OCI-LY7 (cell line): ENCODE results near the gene KLC1. TPM values are rescaled to one million over a fixed set of nuclear protein-coding genes. Genes with fewer than 3 reads are reported as not detected.

Experiments used
- BruUV-seq: library from RNA; stranded (reverse); fragments of 400-500 nt; replicated peaks from 2 replicates; lab custom pipeline; 2021; lab: Mats Ljungman, UMichigan
- CTCF ChIA-PET: fragments of 300-600 bp; sonication (Branson Sonifier 250); formaldehyde crosslinking; loops from one replicate; lab custom pipeline; 2022; ENCODE audit warnings: antibody characterized with exemption; ENCODE audit not compliant: unreplicated experiment; lab: Charles Lee
- POLR2A ChIA-PET: fragments of 300-600 bp; sonication (Branson Sonifier 250); formaldehyde crosslinking; loops from one replicate; lab custom pipeline; 2022; ENCODE audit warnings: antibody characterized with exemption; lab: Charles Lee
- DNase-seq: peaks from one replicate; pipeline ENCODE4 v3.0.0-alpha.2; 2015; ENCODE audit warnings: low spot score
- H2AFZ ChIP-seq: fragments of 200-600 bp; sonication (generic), shearing (Covaris generic); 2 replicates; pipeline ENCODE4 v1.6.1; 2014; ENCODE audit warnings: mild to moderate bottlenecking, antibody characterized with exemption, low read length, moderate library complexity
- H3K27ac ChIP-seq: fragments of 200-600 bp; sonication (generic); 2 replicates; pipeline ENCODE4 v1.5.1; 2014; ENCODE audit warnings: mixed run types, low read depth, mild to moderate bottlenecking, moderate library complexity, low read length, inconsistent platforms; ENCODE audit not compliant: poor library complexity, severe bottlenecking
- H3K36me3 ChIP-seq: fragments of 200-600 bp; sonication (generic); 2 replicates; pipeline ENCODE4 v1.6.1; 2014; ENCODE audit warnings: mild to moderate bottlenecking, antibody characterized with exemption, low read length, moderate library complexity, mixed read lengths; ENCODE audit not compliant: insufficient read depth
- H3K4me1 ChIP-seq: fragments of 200-600 bp; sonication (generic); 2 replicates; pipeline ENCODE4 v1.5.1; 2014; ENCODE audit warnings: mild to moderate bottlenecking, low read length; ENCODE audit not compliant: insufficient read depth, poor library complexity, severe bottlenecking
- H3K4me2 ChIP-seq: fragments of 200-600 bp; sonication (generic); 2 replicates; pipeline ENCODE4 v1.6.1; 2014; ENCODE audit warnings: mild to moderate bottlenecking, low read length
- H3K4me3 ChIP-seq: fragments of 200-600 bp; sonication (generic); 2 replicates; pipeline ENCODE4 v1.5.1; 2014; ENCODE audit warnings: mild to moderate bottlenecking, low read depth, low read length; ENCODE audit not compliant: poor library complexity, severe bottlenecking
- H3K79me2 ChIP-seq: fragments of 200-600 bp; sonication (generic); 2 replicates; pipeline ENCODE4 v1.6.1; 2016; ENCODE audit warnings: low read depth, mild to moderate bottlenecking, low read length, moderate library complexity, mixed read lengths; ENCODE audit not compliant: insufficient read depth
- H3K9me2 ChIP-seq: fragments of 200-600 bp; sonication (generic); 2 replicates; pipeline ENCODE4 v1.6.1; 2016; ENCODE audit warnings: mild to moderate bottlenecking, low read length, mixed read lengths; ENCODE audit not compliant: insufficient read depth
- H3K9me3 ChIP-seq: fragments of 200-600 bp; sonication (generic); 2 replicates; pipeline ENCODE4 v1.6.1; 2014; ENCODE audit warnings: mild to moderate bottlenecking, mixed run types, low read length, mixed read lengths
- H4K20me1 ChIP-seq: fragments of 200-600 bp; sonication (generic); 2 replicates; pipeline ENCODE4 v1.6.1; 2014; ENCODE audit warnings: mild to moderate bottlenecking, antibody characterized with exemption, low read length, moderate library complexity, mixed read lengths; ENCODE audit not compliant: insufficient read depth
- EZH2phosphoT487 ChIP-seq: fragments of 200-600 bp; sonication (generic); IDR thresholded peaks from 2 replicates; pipeline ENCODE4 v1.6.1; 2018; ENCODE audit warnings: low read depth, borderline replicate concordance, mild to moderate bottlenecking, mixed run types, antibody characterized with exemption, low read length, moderate library complexity, mixed read lengths
- intact Hi-C: fragments of 100-400 bp; cut with micrococcal nuclease; formaldehyde crosslinking; loops from one replicate; pipeline ENCODE4 v1.10.0; 2022; ENCODE audit not compliant: unreplicated experiment
- total RNA-seq, 2 experiments: library from RNA; depleted of rRNA in 1 of 2; stranded (reverse); fragments of >200 nt in 1 of 2; shearing (Covaris generic) in 1 of 2; gene quantifications; 2 replicates each; pipeline ENCODE4 v1.2.3, GENCODE V29; 2014 to 2022
- TF ChIP-seq, protein P1 (sequence below): fragments of 200-600 bp; sonication (generic); conservative IDR thresholded peaks from 2 replicates; pipeline ENCODE4 v1.5.1; 2014; ENCODE audit warnings: mild to moderate bottlenecking, antibody characterized with exemption, low read length, moderate library complexity, mixed read lengths

KLC1 gene
- total RNA-seq, 2 experiments from 2014 or later = 147 to 157 TPM

DNA sequence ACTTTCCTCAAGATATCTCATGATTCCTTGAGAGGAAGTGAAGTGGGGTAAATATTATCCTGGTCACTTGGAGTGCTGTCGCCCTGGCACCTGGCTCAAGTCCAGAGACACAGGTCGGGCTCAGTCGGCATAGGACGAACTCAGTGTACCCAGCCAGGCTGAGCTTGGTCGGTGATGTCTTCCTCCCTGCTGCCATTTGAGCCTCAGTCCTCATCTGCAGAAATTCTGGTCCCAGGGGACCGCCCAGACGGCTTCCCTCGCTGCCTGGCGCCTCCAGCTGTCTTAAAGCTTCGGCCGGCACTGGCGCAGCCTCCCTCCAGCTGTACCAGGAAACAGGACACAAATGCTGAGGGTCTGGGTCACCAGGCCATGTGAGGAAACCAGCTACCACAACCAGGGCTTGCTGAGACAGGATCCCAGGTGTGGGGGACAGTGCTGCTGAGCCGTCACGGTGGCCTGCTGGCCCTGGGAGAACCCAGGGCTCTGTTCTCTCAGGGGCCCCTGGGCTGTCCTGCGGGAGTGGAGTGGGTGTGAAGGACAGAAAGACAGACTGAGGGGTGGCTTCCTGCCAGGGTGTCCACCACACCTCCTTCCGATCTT lies 5.0 kb upstream of the KLC1 start:
- Histone ChIP-seq H3K4me1 (peaks cover 61% of the 10 kb centered on the region), H2AFZ (peak overlapping the region; percentile 30; the same call in 1 of the 2 replicates), H3K79me2 (no peaks in the 10 kb centered on the region), H3K4me2 (peak overlapping the region; percentile 83), H3K9me2 (no peaks in the 10 kb centered on the region), H3K36me3 (no peaks in the 10 kb centered on the region), H3K9me3 (no peaks in the 10 kb centered on the region), H3K4me3 (no peak overlapping the region), H4K20me1 (no peaks in the 10 kb centered on the region), H3K27ac (peak overlapping the region; percentile 82)
- ChIA-PET CTCF (no interaction called here), POLR2A (interaction anchor here (0.7 to 1.0 kb wide), 2 partner anchors 11 to 22 kb away, joined by 3 read pairs; no protein-coding TSS in a partner anchor)
- intact Hi-C loops = loop anchor here (2.0 kb wide), 1 partner anchor 29 kb away; no protein-coding TSS in a partner anchor
- TF ChIP-seq EZH2phosphoT487 = no peak
- TF ChIP-seq, protein P1, sequence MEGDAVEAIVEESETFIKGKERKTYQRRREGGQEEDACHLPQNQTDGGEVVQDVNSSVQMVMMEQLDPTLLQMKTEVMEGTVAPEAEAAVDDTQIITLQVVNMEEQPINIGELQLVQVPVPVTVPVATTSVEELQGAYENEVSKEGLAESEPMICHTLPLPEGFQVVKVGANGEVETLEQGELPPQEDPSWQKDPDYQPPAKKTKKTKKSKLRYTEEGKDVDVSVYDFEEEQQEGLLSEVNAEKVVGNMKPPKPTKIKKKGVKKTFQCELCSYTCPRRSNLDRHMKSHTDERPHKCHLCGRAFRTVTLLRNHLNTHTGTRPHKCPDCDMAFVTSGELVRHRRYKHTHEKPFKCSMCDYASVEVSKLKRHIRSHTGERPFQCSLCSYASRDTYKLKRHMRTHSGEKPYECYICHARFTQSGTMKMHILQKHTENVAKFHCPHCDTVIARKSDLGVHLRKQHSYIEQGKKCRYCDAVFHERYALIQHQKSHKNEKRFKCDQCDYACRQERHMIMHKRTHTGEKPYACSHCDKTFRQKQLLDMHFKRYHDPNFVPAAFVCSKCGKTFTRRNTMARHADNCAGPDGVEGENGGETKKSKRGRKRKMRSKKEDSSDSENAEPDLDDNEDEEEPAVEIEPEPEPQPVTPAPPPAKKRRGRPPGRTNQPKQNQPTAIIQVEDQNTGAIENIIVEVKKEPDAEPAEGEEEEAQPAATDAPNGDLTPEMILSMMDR = no peak
- no TSS peak for BruUV-seq
- DNase-seq = peak; percentile 69

DNA sequence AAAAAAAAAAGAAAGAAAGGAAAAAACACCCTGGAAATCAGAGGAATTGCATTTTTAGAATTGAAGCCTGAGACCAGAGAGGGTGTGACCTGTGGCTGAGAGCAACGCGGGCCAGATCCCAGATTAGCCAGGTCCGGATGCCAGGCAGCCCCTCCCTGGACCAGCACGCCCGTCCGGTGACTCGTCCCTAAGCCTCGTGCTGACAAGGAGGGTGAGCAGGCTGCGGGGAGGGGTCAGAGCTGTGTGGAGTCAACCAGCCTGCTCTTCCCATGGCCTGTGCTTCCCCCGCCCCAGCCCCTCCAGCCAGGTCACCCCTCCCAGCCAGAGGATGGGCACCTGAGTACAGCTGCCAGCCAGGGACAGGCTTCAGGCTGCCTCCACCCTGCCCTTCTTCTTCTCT lies 4.2 kb upstream of the KLC1 start:
- Histone ChIP-seq H3K9me2 (no peaks in the 10 kb centered on the region), H3K9me3 (no peaks in the 10 kb centered on the region), H3K27ac (peak overlapping the region; percentile 82), H4K20me1 (no peaks in the 10 kb centered on the region), H3K4me3 (peak overlapping the region; percentile 52), H3K36me3 (no peaks in the 10 kb centered on the region), H3K79me2 (peaks cover 8% of the 10 kb centered on the region), H3K4me2 (peak overlapping the region; percentile 83), H2AFZ (peak overlapping the region; percentile 93; the same call in 1 of the 2 replicates), H3K4me1 (peaks cover 61% of the 10 kb centered on the region)
- ChIA-PET CTCF (no interaction called here), POLR2A (interaction anchor here (0.7 kb wide), 1 partner anchor 22 kb away, joined by 3 read pairs; no protein-coding TSS in a partner anchor)
- no TSS peak for BruUV-seq
- peak; percentile 22 for DNase-seq
- TF ChIP-seq, protein P1 = no peak
- TF ChIP-seq EZH2phosphoT487 = no peak
- intact Hi-C loops = loop anchor here (2.0 to 5.0 kb wide), 3 partner anchors 30 to 1488 kb away; partner anchors contain the start of genes BAG5, COA8 and WDR20
